NCI-H146 treated with DMSO at 0.1 percent for 48 hours (cell line): ENCODE data around the gene AGPAT1.
"Not testable (repeated sequence)": the region's sequence is repeated elsewhere in the genome, so short reads cannot be mapped to it uniquely, and the experiment has no call there.

Experiments
- DNase-seq: peaks from one replicate; lab custom pipeline; 2025; ENCODE audit not compliant: unreplicated experiment; lab: John Stamatoyannopoulos, UW

Gene AGPAT1

GRCh38 chr6:32200711-32201475 lies 25.0 kb upstream of the AGPAT1 start:
- DNase-seq: no peak

GRCh38 chr6:32198866-32199265 lies 23.0 kb upstream of the AGPAT1 start:
- no peak for DNase-seq

GRCh38 chr6:32198345-32198696 lies 22.4 kb upstream of the AGPAT1 start:
- no peak for DNase-seq

- DNase-seq: no peak
Observed at GRCh38 chr6:32196682-32197616, 21.1 kb upstream of the AGPAT1 start.

DNA sequence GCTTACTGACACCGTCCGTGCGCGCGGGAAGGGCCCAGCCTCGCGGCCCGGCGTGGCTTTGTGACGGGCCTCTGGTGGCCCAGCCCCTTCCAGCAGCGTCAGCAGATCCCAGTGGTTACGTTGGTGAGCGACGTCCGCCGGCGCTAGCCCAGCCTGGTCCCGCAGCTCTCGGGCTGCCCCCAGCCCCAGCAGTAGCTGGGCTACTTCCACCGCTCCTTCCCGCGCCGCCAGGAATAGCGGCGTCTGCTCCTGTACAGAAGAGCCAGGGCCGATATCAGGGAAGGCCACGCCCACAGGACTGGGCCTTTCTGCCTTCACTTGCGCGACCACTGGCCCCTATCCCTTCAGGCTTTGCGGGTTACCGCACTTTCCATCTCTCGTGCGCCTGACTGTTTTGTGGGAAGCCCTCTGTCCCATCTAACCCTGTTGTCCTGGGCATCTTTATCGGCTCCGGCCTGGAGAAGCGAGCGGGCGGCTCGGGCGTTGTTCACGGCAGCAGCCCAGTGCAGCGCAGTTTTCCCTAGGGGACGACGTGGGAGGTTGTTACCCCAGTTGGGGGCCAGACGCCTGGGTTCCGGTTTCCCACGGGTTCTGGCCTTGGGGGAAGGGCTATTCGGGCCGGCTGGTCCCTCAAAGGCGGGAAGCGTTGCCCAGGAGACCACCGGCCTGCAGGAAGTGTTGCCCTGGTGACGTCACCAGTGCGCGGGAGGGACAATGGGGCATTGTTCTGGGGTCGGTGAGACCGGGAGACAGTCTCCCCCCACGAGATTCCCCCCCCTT lies 20.2 kb upstream of the AGPAT1 start:
- DNase-seq: peak; percentile 65

DNA sequence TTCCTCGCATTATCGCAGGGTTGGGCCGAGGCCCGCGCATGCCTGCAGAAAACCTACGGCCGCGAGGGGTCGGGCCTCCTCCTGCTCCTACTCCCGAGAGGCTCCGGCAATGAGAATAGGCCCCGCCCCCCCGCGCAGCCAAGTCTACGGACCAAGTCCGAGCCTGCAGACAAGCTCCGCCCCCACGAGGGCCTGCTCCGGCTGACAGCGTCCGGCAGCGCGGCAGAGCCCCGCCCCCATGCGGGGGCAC lies 19.7 kb upstream of the AGPAT1 start:
- DNase-seq: peak; percentile 97

- no peak for DNase-seq
Observed at GRCh38 chr6:32194825-32195651, 19.2 kb upstream of the AGPAT1 start.

DNA sequence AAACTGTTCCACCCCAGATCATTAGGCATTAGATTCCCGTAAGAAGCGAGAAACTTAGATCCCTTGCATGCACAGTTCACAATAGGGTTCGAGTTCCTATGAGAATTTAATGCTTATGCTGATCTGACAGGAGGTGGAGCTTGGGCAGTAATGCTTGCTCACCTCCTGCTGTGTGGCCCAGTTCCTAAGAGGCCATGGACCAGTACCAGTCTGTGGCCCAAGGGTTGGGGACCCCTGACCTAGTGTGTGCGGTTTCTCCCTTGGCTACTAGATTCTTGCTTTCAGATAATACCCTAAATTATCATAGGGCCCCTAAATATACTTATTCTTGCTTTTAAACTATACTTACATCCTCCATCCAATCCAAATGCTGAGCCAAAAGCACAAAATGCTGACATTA lies 18.5 kb upstream of the AGPAT1 start:
- no peak for DNase-seq

GRCh38 chr6:32193096-32193495 lies 17.2 kb upstream of the AGPAT1 start:
- DNase-seq: not testable (repeated sequence)

DNA sequence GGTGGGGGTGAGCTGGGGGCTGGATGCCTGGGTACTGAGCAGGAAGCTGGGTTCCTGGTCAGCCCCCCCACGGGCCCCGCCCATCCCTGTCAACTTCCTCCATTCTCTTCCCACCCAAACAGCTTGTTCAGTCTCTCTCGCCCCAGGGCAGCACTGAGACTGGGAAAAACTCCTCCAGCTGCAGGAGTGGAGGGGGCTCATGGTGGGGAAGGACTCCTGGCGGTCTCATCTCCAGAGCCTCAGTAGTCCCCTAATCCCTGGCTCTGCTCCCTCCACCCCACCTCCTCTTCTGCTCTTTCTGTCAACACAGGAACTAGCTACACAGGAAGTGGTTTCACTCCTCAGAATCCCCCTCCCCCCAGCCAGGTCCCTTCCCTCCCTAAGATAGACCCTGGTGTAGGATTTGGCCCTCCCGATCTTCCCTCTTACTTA lies 16.7 kb upstream of the AGPAT1 start, which contains the start of gene GPSM3:
Gene GPSM3 (minus strand): TSS at position 36 of the 432 bp plus-strand sequence. CDS start 130 bp downstream, outside the sequence.
- no peak for DNase-seq

- DNase-seq: no peak
Observed at GRCh38 chr6:32191696-32192607, 16.1 kb upstream of the AGPAT1 start.

DNA sequence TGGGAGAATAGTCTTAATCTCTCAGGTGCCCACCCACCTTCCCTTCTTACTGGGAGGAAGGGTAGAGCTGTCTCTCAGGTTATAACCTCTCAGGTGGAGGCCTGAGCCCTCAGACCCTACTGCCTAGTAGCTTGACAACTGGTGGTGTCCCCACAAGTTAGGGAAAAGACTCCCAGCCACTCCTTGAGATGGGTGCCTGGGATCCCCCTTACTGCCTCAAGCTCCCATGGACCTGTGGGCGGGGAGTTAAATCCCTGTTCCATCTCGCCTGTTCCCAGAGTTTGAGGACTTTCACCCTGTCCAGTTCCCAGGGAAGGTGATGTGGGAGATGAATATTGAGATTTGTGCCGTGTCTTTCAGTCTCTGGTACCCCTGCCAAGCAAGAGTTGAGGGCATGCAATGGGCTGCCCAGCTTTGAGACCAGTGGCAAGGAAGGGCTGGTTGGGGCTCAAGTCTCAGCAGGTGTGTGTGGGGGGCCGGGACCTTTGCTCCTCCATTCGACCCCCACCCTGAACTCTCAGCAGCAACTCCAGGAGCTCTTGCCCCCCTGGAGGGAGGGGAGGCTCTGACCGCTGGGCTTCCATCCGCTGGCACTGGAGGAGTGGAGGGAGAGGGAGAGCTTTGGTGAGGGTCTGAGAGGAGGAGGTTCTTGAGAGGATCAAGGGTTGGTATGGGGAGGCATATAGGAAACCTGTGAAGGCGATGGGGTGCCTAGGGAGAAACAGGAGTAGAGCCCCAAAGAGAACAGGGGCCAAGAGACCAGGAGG lies 15.2 kb upstream of the AGPAT1 start:
- no peak for DNase-seq

GRCh38 chr6:32190054-32190851 lies 14.4 kb upstream of the AGPAT1 start, which contains the start of gene PBX2:
Gene PBX2, minus strand, starts transcription at chr6:32190202. Its CDS starts 287 bp downstream, at chr6:32189915.
- peak; percentile 80 for DNase-seq

GRCh38 chr6:32189742-32190053 lies 13.8 kb upstream of the AGPAT1 start:
- no peak for DNase-seq

DNA sequence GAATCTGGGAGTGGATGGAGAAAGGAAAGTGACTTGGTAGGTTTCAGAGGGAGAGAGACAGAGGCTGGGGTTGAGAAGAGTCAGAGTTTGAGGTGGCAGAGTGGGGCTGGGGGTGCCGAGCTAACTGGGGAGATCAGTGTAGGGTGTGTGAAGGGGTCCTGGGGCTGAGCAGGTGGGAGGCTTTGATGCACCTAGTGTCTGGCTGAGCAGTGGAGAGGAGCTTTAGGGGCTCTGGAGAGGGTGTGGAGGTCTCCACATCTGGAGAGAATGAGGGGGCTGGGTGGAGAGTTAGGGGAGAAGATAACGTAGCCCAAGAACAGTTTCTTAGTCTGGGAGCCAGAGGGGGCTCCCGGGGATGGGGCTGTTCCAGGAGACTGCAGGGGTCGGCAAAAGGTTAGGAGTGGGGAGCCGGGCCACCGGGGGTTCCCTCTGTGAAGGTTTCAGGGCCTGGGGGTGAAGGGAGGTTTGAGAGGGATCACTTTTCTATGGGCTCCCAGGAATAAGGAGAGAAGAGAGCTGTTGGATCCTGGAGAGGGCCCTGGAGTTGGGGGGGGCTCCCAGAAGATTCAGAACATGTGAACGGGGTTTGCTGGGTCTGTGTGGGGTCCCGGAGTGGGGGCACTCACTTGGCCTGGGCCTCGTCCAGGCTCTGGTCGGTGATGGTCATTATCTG lies 13.3 kb upstream of the AGPAT1 start:
- DNase-seq: no peak

DNA sequence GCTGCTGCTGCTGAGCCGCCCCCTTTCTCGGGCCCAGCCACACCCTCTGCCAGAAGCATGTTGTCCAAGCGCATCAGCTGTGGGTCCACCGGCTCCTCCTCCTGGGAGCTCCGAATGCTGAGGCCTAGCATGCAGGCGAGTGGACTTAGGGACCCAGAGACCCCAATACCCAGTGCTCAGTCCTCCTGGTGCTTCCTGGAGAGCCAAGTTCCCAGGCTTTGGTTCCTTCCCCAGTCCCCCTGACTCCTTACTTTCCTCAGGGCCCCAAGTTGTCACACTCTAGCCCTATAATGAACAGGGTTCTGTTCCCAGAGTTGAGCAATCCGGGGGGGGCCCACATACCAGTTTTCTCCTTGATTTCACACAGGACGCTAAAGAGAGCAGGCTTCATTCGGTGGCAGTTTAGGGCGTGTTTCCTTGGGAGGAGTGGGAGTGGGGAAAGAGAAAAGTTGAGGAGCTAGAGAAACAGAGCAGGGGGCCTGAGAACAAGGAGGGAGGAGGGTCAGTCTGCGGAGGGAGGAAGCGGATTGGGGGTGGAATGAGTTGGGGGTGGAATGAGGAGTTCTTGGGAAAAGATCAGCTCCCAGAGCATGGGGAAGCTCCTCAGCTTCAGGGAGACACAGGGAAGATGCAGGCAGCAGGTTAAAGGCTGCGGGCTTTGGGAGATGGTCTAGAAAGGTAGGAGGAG lies 12.6 kb upstream of the AGPAT1 start:
- no peak for DNase-seq
